ENCODE measurements around the gene NTN4.

Gene NTN4

DNA sequence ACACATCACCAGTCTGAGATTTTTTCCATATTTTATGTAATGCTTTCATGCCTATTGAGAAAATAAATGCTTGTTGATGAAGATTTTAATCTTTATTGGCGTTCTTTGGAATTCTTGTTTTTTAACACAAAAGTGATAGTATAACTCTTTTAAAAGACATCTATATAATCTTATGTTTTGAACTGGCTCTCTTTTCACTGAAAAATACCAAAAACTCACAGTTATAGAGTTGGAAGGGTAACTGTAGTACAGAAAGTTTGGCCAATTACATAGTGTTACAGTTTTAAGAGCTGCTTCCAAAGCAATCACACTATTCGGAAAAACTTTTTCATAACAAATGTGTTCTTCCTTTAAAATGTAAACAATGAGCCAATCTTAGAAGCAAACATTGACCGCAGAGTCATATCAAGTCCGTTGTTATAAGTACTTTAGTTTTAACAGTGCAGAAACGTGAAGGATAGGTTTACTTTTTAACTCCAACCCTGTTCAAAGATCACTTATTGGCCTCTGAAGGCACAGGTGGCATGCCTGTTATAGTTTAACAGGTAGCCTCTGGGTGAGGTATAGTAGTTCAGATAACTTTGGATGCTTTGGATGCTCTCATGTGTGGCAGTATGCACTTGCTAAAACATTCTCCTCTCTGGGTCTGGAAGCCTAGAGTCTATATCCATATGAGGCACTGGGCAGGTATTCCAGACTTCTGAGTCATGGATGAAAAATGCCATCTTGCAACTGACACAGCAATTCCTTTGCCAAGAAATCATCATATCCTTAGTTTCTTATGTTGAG, 12.1 kb upstream of the NTN4 start:
- CTCF ChIA-PET = no interaction called here
- no peak overlapping the region for H3K4me3 ChIP-seq (ENCODE audit: low read depth, low read length)
- POLR2A ChIA-PET = interaction anchor here (0.8 kb wide), 1 partner anchor 13 kb away, joined by 3 read pairs; no protein-coding TSS in a partner anchor
- TF ChIP-seq CTCF (IDR thresholded peaks at IDR 0.05; ENCODE audit: insufficient read depth, low read length, missing control alignments) = no peak
- DNase-seq (ENCODE audit: low read depth, low spot score) = peak; percentile 75

GRCh38 chr12:95796982-95797289, 6.4 kb upstream of the NTN4 start:
- ChIA-PET POLR2A (no interaction called here), CTCF (interaction anchor here (0.7 to 1.2 kb wide), 2 partner anchors 218 to 719 kb away, joined by 4 read pairs; no protein-coding TSS in a partner anchor)
- H3K4me3 ChIP-seq (ENCODE audit: low read depth, low read length) = no peak overlapping the region
- no peak for TF ChIP-seq CTCF (IDR thresholded peaks at IDR 0.05; ENCODE audit: insufficient read depth, low read length, missing control alignments)
- no peak for DNase-seq (ENCODE audit: low read depth, low spot score)

DNA sequence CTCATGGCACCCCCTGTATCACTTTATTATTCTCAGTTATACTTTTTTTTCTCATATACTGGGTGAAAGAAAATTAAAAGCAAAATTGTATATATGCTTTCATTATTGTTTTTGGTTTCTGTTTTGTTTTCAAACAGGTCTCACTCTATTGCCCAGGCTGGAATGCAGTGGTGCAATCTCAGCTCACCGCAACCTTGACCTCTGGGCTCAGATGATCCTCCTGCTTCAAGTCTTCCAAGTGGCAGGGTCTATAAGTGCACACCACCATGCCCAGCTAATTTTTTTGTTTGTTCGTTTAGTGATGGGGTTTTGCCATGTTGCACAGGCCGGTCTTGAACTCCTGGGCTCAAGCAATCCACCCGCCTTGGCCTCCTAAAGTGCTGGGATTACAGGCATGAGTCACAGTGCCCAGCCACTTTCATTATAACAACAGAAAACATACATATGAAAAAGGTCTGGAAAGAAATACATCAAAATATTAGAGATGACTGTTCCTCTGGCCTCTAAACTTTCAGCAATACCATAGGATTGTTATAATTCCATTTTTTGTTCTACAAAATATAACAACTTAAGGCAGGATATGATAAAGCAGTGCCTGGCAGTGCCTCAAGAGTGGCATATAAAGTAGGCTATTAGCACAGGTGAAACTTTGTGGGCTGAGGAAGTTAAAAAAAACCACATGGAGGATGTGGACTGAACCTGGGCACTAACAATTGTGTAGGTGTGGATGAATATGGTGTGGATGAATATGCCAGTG, 5.8 kb upstream of the NTN4 start:
- POLR2A ChIA-PET = no interaction called here
- DNase-seq (ENCODE audit: low read depth, low spot score) = no peak
- TF ChIP-seq CTCF (IDR thresholded peaks at IDR 0.05; ENCODE audit: insufficient read depth, low read length, missing control alignments) = no peak
- no peak overlapping the region for H3K4me3 ChIP-seq (ENCODE audit: low read depth, low read length)
- CTCF ChIA-PET = interaction anchor here (0.7 to 2.2 kb wide), 3 partner anchors 18 to 217 kb away, joined by 3 to 9 read pairs (median 4); no protein-coding TSS in a partner anchor

DNA sequence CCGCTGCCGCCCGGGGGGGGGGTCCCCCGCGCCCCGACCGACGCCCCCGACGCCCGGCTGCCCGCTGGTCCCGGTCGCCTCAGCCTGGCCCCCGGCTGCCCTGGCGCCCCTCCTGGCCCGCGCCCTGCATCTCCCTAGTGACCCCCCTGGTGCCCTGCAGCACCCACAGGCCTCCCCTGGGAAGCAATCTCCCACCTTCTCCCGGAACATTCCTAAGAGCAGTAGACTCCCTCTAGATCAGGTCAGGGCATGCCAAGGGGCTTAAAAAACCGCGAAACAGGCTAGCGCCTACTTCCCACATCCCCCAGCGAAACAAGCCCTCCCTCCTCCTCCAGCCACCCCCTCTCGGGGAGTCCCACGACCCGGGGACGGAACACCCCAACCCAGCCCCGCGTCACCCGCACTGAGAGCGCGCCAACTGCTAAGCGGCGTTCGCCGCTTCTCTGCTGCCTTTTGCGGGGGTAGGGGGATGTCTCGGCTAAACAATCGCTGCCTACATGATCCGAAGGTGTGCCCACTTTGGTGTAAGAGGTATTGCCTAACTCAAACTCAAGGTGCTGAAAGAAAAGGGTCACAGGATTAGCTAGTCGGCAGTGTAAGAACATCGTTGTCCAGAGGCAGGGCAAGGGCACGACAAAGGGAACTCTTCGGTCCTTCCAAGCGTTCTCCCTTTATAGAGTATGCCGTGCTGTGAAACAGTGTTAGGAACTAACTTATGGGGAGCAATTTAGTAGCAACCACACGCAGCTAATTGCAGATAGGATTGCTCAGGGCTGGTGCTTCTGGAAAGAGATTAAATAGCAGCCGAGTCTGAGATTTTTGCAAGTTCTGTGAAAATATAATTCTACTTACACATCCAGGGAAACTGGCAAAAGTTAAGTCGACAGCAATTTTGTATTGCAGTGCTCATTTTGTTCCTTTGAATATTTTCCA, 619 bp upstream of the NTN4 start:
- peak overlapping the region; percentile 82 for H3K4me3 ChIP-seq (ENCODE audit: low read depth, low read length)
- no peak for DNase-seq (ENCODE audit: low read depth, low spot score)
- ChIA-PET POLR2A (no interaction called here), CTCF (no interaction called here)
- no peak for TF ChIP-seq CTCF (IDR thresholded peaks at IDR 0.05; ENCODE audit: insufficient read depth, low read length, missing control alignments)

- no peak for DNase-seq (ENCODE audit: low read depth, low spot score)
- CTCF ChIA-PET = interaction anchor here (1.0 to 1.8 kb wide), 5 partner anchors 25 to 215 kb away, joined by 3 to 5 read pairs (median 4); no protein-coding TSS in a partner anchor
- peak; percentile 6 for TF ChIP-seq CTCF (IDR thresholded peaks at IDR 0.05; ENCODE audit: insufficient read depth, low read length, missing control alignments)
- POLR2A ChIA-PET = interaction anchor here (0.7 to 1.2 kb wide), 5 partner anchors 13 to 143 kb away, joined by 3 to 6 read pairs (median 4); no protein-coding TSS in a partner anchor
- H3K4me3 ChIP-seq (ENCODE audit: low read depth, low read length) = peak overlapping the region; percentile 82
These were observed 1.2 kb downstream of the NTN4 start for GRCh38 chr12:95789126-95790032.
